Endometrial microvascular endothelial cells (primary cell): ENCODE results near the gene STK11IP. TPM values are rescaled to one million over a fixed set of nuclear protein-coding genes. Genes with fewer than 3 reads are reported as not detected.
"Not testable (repeated sequence)": the region's sequence is repeated elsewhere in the genome, so short reads cannot be mapped to it uniquely, and the experiment has no call there.

Experiments
- in situ Hi-C: cut with HindIII; loops from 2 replicates; pipeline ENCODE4 v1.10.0; 2017; ENCODE audit warnings: low sequenced_read_pairs, low pct_unique_long_range_greater_than_20kb; ENCODE audit errors: inconsistent ontology term
- total RNA-seq: library from RNA; depleted of rRNA; stranded (reverse); fragments of >200 nt; gene quantifications from one replicate; pipeline ENCODE4 v1.2.3, GENCODE V29; 2015; ENCODE audit errors: inconsistent ontology term

STK11IP gene
- total RNA-seq, 1 donor from 2014 or later: 15.3 TPM

GRCh38 chr2:219642069-219642454 is 44.4 kb downstream of the STK11IP start:
- in situ Hi-C loops: no loop called here

GRCh38 chr2:219642465-219643083 is 44.9 kb downstream of the STK11IP start:
- in situ Hi-C loops: no loop called here

GRCh38 chr2:219643084-219643473 is 45.4 kb downstream of the STK11IP start:
- in situ Hi-C loops: no loop called here

GRCh38 chr2:219643788-219644398 is 46.2 kb downstream of the STK11IP start:
- in situ Hi-C loops: no loop called here

GRCh38 chr2:219644801-219645480 is 47.3 kb downstream of the STK11IP start:
- in situ Hi-C loops: no loop called here

- in situ Hi-C loops: no loop called here
These were observed 48.2 kb downstream of the STK11IP start for GRCh38 chr2:219645631-219646527.

- in situ Hi-C loops: no loop called here
These were observed 50.5 kb downstream of the STK11IP start for GRCh38 chr2:219648176-219648575.

GRCh38 chr2:219648963-219649362 is 51.3 kb downstream of the STK11IP start:
- in situ Hi-C loops: no loop called here

GRCh38 chr2:219650426-219651248 is 53.0 kb downstream of the STK11IP start:
- in situ Hi-C loops: no loop called here

- in situ Hi-C loops: not testable (repeated sequence)
These were observed 54.0 kb downstream of the STK11IP start for GRCh38 chr2:219651656-219652055.

GRCh38 chr2:219656526-219656925 is 58.9 kb downstream of the STK11IP start:
- in situ Hi-C loops: no loop called here

- in situ Hi-C loops: no loop called here
These were observed 60.7 kb downstream of the STK11IP start for GRCh38 chr2:219658196-219658846.

- in situ Hi-C loops: no loop called here
These were observed 61.2 kb downstream of the STK11IP start for GRCh38 chr2:219658874-219659273.

GRCh38 chr2:219661197-219661954 is 63.7 kb downstream of the STK11IP start:
- in situ Hi-C loops: no loop called here

GRCh38 chr2:219661955-219662395 is 64.3 kb downstream of the STK11IP start:
- in situ Hi-C loops: no loop called here

GRCh38 chr2:219662566-219662965 is 64.9 kb downstream of the STK11IP start:
- in situ Hi-C loops: no loop called here

GRCh38 chr2:219663116-219663762 is 65.6 kb downstream of the STK11IP start:
- in situ Hi-C loops: no loop called here
